Vagina (tissue), 2 donors: ENCODE data around the gene RAC2. TPM values are rescaled to one million over a fixed set of nuclear protein-coding genes. Genes with fewer than 3 reads are reported as not detected.
A peak's percentile ranks its signal among the peaks of the same experiment; 100 is the strongest.

ENCODE experiments used
- DNase-seq, 2 donors: peaks; one replicate each; pipeline ENCODE4 v3.0.0-alpha.2; 2017; ENCODE audit errors: extremely low spot score in 2 of 2
- H3K27ac ChIP-seq: fragments of 200-600 bp; sonication (generic); one replicate; pipeline ENCODE4 v1.5.1; 2019
- H3K27me3 ChIP-seq: fragments of 200-600 bp; sonication (generic); one replicate; pipeline ENCODE4 v1.5.1; 2019
- H3K36me3 ChIP-seq, 2 donors: fragments of 200-600 bp; sonication (generic); one replicate each; pipeline ENCODE4 v1.5.1; 2017 to 2019
- H3K4me1 ChIP-seq: fragments of 200-600 bp; sonication (generic); one replicate; pipeline ENCODE4 v1.5.1; 2019
- H3K4me3 ChIP-seq, 2 donors: fragments of 200-600 bp; sonication (generic); 1 replicate in 1 of 2; 2 replicates in 1 of 2; pipeline ENCODE4 v1.5.1; 2016 to 2019
- H3K9me3 ChIP-seq: fragments of 200-600 bp; sonication (generic); one replicate; pipeline ENCODE4 v1.5.1; 2019
- CTCF ChIP-seq, 3 experiments: fragments of 450-650 bp in 2 of 3; fragments of 200-600 bp in 1 of 3; sonication (generic) in 1 of 3; IDR thresholded peaks; one replicate each; pipeline ENCODE4 v1.5.1; 2017 to 2019; ENCODE audit warnings: antibody characterized with exemption in 3 of 3, mild to moderate bottlenecking in 2 of 3, moderate library complexity in 2 of 3
- POLR2A ChIP-seq, 2 donors: fragments of 450-650 bp; IDR thresholded peaks; one replicate each; pipeline ENCODE4 v1.6.1; 2017; ENCODE audit warnings: antibody characterized with exemption in 2 of 2, mild to moderate bottlenecking in 2 of 2, moderate library complexity in 2 of 2
- POLR2AphosphoS5 ChIP-seq, 2 donors: sonication (generic); formaldehyde crosslinking; IDR thresholded peaks; one replicate each; pipeline ENCODE4 v1.9.0; 2017; ENCODE audit warnings: antibody characterized with exemption in 2 of 2, mild to moderate bottlenecking in 2 of 2, low read depth in 1 of 2; ENCODE audit not compliant: insufficient read depth in 1 of 2
- intact Hi-C: fragments of 100-400 bp; cut with DNase I; formaldehyde crosslinking; loops from one replicate; pipeline ENCODE4 v1.15.1; 2023
- total RNA-seq: library from RNA; depleted of rRNA; stranded (reverse); fragments of >200 nt; gene quantifications from one replicate; pipeline ENCODE4 v1.2.3, GENCODE V29; 2016

Gene RAC2
- total RNA-seq, 1 donor from 2014 or later = 15.7 TPM

GRCh38 chr22:37180531-37181231 lies 63.4 kb downstream of the RAC2 start:
- no peak for DNase-seq
- Histone ChIP-seq H3K27me3 (no peaks in the 10 kb centered on the region), H3K4me3 (no peak overlapping the region), H3K4me1 (peaks cover 49% of the 10 kb centered on the region), H3K36me3 (no peaks in the 10 kb centered on the region), H3K9me3 (no peaks in the 10 kb centered on the region), H3K27ac (no peak overlapping the region)
- TF ChIP-seq POLR2AphosphoS5 (IDR thresholded peaks at IDR 0.05; ENCODE audit: insufficient read depth in 1 of 2, low read depth in 1 of 2) (no peak), CTCF (IDR thresholded peaks at IDR 0.05) (no peak), POLR2A (IDR thresholded peaks at IDR 0.05) (no peak)
- intact Hi-C loops = no loop called here

GRCh38 chr22:37179622-37180420 lies 64.2 kb downstream of the RAC2 start:
- Histone ChIP-seq H3K27ac (peak overlapping the region; percentile 62), H3K4me1 (peaks cover 49% of the 10 kb centered on the region), H3K36me3 (no peaks in the 10 kb centered on the region), H3K4me3 (no peak overlapping the region), H3K27me3 (no peaks in the 10 kb centered on the region), H3K9me3 (no peaks in the 10 kb centered on the region)
- no peak for DNase-seq
- TF ChIP-seq CTCF (IDR thresholded peaks at IDR 0.05) (no peak), POLR2AphosphoS5 (IDR thresholded peaks at IDR 0.05; ENCODE audit: insufficient read depth in 1 of 2, low read depth in 1 of 2) (no peak), POLR2A (IDR thresholded peaks at IDR 0.05) (no peak)
- intact Hi-C loops = no loop called here

GRCh38 chr22:37179126-37179470 lies 65.0 kb downstream of the RAC2 start:
- no peak for TF ChIP-seq CTCF (IDR thresholded peaks at IDR 0.05)
- no peak for TF ChIP-seq POLR2AphosphoS5 (IDR thresholded peaks at IDR 0.05; ENCODE audit: insufficient read depth in 1 of 2, low read depth in 1 of 2)
- TF ChIP-seq POLR2A (IDR thresholded peaks at IDR 0.05) = no peak
- H3K9me3 ChIP-seq = no peaks in the 10 kb centered on the region
- peaks cover 46% of the 10 kb centered on the region for H3K4me1 ChIP-seq
- no peaks in the 10 kb centered on the region for H3K27me3 ChIP-seq
- no peaks in the 10 kb centered on the region for H3K36me3 ChIP-seq
- peak overlapping the region; percentile 62 for H3K27ac ChIP-seq
- H3K4me3 ChIP-seq = no peak overlapping the region
- intact Hi-C loops = no loop called here
- no peak for DNase-seq

GRCh38 chr22:37178350-37179125 lies 65.5 kb downstream of the RAC2 start:
- Histone ChIP-seq H3K36me3 (no peaks in the 10 kb centered on the region), H3K27ac (peak overlapping the region; percentile 62), H3K9me3 (no peaks in the 10 kb centered on the region), H3K4me3 (no peak overlapping the region), H3K4me1 (peaks cover 41% of the 10 kb centered on the region), H3K27me3 (no peaks in the 10 kb centered on the region)
- intact Hi-C loops = no loop called here
- no peak for TF ChIP-seq POLR2A (IDR thresholded peaks at IDR 0.05)
- DNase-seq = no peak

- intact Hi-C loops = no loop called here
- H3K9me3 ChIP-seq = no peaks in the 10 kb centered on the region
- H3K4me3 ChIP-seq = no peak overlapping the region
- peak overlapping the region; percentile 62 for H3K27ac ChIP-seq
- DNase-seq = no peak
- no peak for TF ChIP-seq POLR2A (IDR thresholded peaks at IDR 0.05)
- TF ChIP-seq POLR2AphosphoS5 (IDR thresholded peaks at IDR 0.05; ENCODE audit: insufficient read depth in 1 of 2, low read depth in 1 of 2) = no peak
- no peak for TF ChIP-seq CTCF (IDR thresholded peaks at IDR 0.05)
- no peaks in the 10 kb centered on the region for H3K36me3 ChIP-seq
- H3K4me1 ChIP-seq = peaks cover 39% of the 10 kb centered on the region
- H3K27me3 ChIP-seq = no peaks in the 10 kb centered on the region
These were observed 66.3 kb downstream of the RAC2 start for GRCh38 chr22:37177755-37178154.
